Pons (tissue), 1 donor: Measurements from ENCODE around the gene ARHGAP9.
"Not testable (repeated sequence)": the region's sequence is repeated elsewhere in the genome, so short reads cannot be mapped to it uniquely, and the experiment has no call there.

ENCODE experiments used
- DNase-seq: peaks from one replicate; pipeline ENCODE4 v3.0.0-alpha.2; 2016; ENCODE audit warnings: low spot score

The ARHGAP9 gene

GRCh38 chr12:57456737-57457490 is 22.8 kb downstream of the ARHGAP9 start:
- DNase-seq, result no peak

GRCh38 chr12:57456145-57456700 is 23.4 kb downstream of the ARHGAP9 start:
- peak; percentile 22 for DNase-seq

- no peak for DNase-seq
Measured at GRCh38 chr12:57455374-57456144, 24.1 kb downstream of the ARHGAP9 start.

- no peak for DNase-seq
Measured at GRCh38 chr12:57454566-57455373, 24.9 kb downstream of the ARHGAP9 start, which contains the start of gene INHBE. INHBE (plus strand) TSS chr12:57455307; CDS start chr12:57455537, 230 bp downstream.

GRCh38 chr12:57454213-57454565 is 25.5 kb downstream of the ARHGAP9 start:
- no peak for DNase-seq

GRCh38 chr12:57452937-57453509 is 26.6 kb downstream of the ARHGAP9 start:
- peak; percentile 64 for DNase-seq

- no peak for DNase-seq
Measured at GRCh38 chr12:57452181-57452936, 27.3 kb downstream of the ARHGAP9 start.

GRCh38 chr12:57451233-57451778 is 28.4 kb downstream of the ARHGAP9 start:
- DNase-seq, result no peak

- no peak for DNase-seq
Measured at GRCh38 chr12:57450057-57450456, 29.6 kb downstream of the ARHGAP9 start.

GRCh38 chr12:57449375-57449774 is 30.3 kb downstream of the ARHGAP9 start:
- no peak for DNase-seq

- no peak for DNase-seq
Measured at GRCh38 chr12:57448669-57449068, 31.0 kb downstream of the ARHGAP9 start.

- DNase-seq, result no peak
Measured at GRCh38 chr12:57446292-57446960, 33.2 kb downstream of the ARHGAP9 start.

GRCh38 chr12:57444744-57445143 is 34.9 kb downstream of the ARHGAP9 start:
- DNase-seq, result no peak

GRCh38 chr12:57444337-57444736 is 35.3 kb downstream of the ARHGAP9 start:
- not testable (repeated sequence) for DNase-seq

GRCh38 chr12:57441846-57442427 is 37.7 kb downstream of the ARHGAP9 start:
- no peak for DNase-seq

- not testable (repeated sequence) for DNase-seq
Measured at GRCh38 chr12:57441393-57441792, 38.3 kb downstream of the ARHGAP9 start.

GRCh38 chr12:57439762-57440266 is 39.9 kb downstream of the ARHGAP9 start:
- no peak for DNase-seq

- DNase-seq, result no peak
Measured at GRCh38 chr12:57438400-57438799, 41.3 kb downstream of the ARHGAP9 start.

- no peak for DNase-seq
Measured at GRCh38 chr12:57435293-57435692, 44.4 kb downstream of the ARHGAP9 start.
